ENCODE results near the gene SLC18A3.

SLC18A3 gene

GRCh38 chr10:49596493-49596809 is 13.7 kb upstream of the SLC18A3 start:
- DNase-seq (ENCODE audit: low read depth in 2 of 2) = no peak

GRCh38 chr10:49596836-49597235 is 13.3 kb upstream of the SLC18A3 start:
- DNase-seq (ENCODE audit: low read depth in 2 of 2) = no peak

GRCh38 chr10:49597426-49598163 is 12.5 kb upstream of the SLC18A3 start:
- no peak for DNase-seq (ENCODE audit: low read depth in 2 of 2)

- DNase-seq (ENCODE audit: low read depth in 2 of 2) = no peak
Observed at GRCh38 chr10:49598164-49598856, 11.8 kb upstream of the SLC18A3 start.

GRCh38 chr10:49598986-49599385 is 11.1 kb upstream of the SLC18A3 start:
- DNase-seq (ENCODE audit: low read depth in 2 of 2) = no peak

GRCh38 chr10:49599546-49599945 is 10.6 kb upstream of the SLC18A3 start:
- no peak for DNase-seq (ENCODE audit: low read depth in 2 of 2)

GRCh38 chr10:49600046-49600445 is 10.1 kb upstream of the SLC18A3 start:
- no peak for DNase-seq (ENCODE audit: low read depth in 2 of 2)

- DNase-seq (ENCODE audit: low read depth in 2 of 2) = no peak
Observed at GRCh38 chr10:49600781-49601400, 9.2 kb upstream of the SLC18A3 start.

GRCh38 chr10:49601857-49602256 is 8.3 kb upstream of the SLC18A3 start:
- no peak for DNase-seq (ENCODE audit: low read depth in 2 of 2)

GRCh38 chr10:49602380-49603023 is 7.6 kb upstream of the SLC18A3 start:
- DNase-seq (ENCODE audit: low read depth in 2 of 2) = no peak

GRCh38 chr10:49605216-49605938 is 4.7 kb upstream of the SLC18A3 start:
- no peak for DNase-seq (ENCODE audit: low read depth in 2 of 2)

- DNase-seq (ENCODE audit: low read depth in 2 of 2) = no peak
Observed at GRCh38 chr10:49605939-49606509, 4.1 kb upstream of the SLC18A3 start.

- DNase-seq (ENCODE audit: low read depth in 2 of 2) = peak; percentile 8 to 24
Observed at GRCh38 chr10:49606981-49607535, 3.1 kb upstream of the SLC18A3 start.

GRCh38 chr10:49608166-49609005 is 1.7 kb upstream of the SLC18A3 start:
- DNase-seq (ENCODE audit: low read depth in 2 of 2) = no peak

GRCh38 chr10:49609006-49609282 is 1.2 kb upstream of the SLC18A3 start:
- DNase-seq (ENCODE audit: low read depth in 2 of 2) = no peak

- no peak for DNase-seq (ENCODE audit: low read depth in 2 of 2)
Observed at GRCh38 chr10:49609283-49610113, 612 bp upstream of the SLC18A3 start.

- DNase-seq (ENCODE audit: low read depth in 2 of 2) = no peak
Observed at GRCh38 chr10:49610458-49611165, 502 bp downstream of the SLC18A3 start.

- no peak for DNase-seq (ENCODE audit: low read depth in 2 of 2)
Observed at GRCh38 chr10:49611166-49611815, 1.2 kb downstream of the SLC18A3 start.

Data from fibroblast of skin of left biceps (primary cell).